GM12864 (cell line): ENCODE results near the gene PRKCQ.

Source experiments
- DNase-seq: peaks from one replicate; pipeline ENCODE4 v3.0.0-alpha.2; 2011; ENCODE audit warnings: low read depth
- H3K4me3 ChIP-seq: 2 replicates; pipeline ENCODE4 v1.5.1; 2011; ENCODE audit warnings: mild to moderate bottlenecking, low read depth, low read length, control low read depth
- CTCF ChIP-seq: IDR thresholded peaks from 2 replicates; pipeline ENCODE4 v1.5.1; 2011; ENCODE audit warnings: low read depth, mild to moderate bottlenecking, moderate library complexity, low read length, control low read depth, inconsistent platforms; ENCODE audit errors: missing control alignments

The PRKCQ gene

GRCh38 chr10:6511347-6511746 lies 68.7 kb downstream of the PRKCQ start:
- no peak for TF ChIP-seq CTCF

GRCh38 chr10:6507311-6507710 lies 72.8 kb downstream of the PRKCQ start:
- no peak for DNase-seq
- no peak overlapping the region for H3K4me3 ChIP-seq
- no peak for TF ChIP-seq CTCF

More at GRCh38 chr10:6511347-6511746, 68.7 kb downstream of the PRKCQ start:
- no peak for DNase-seq
- no peak overlapping the region for H3K4me3 ChIP-seq

- TF ChIP-seq CTCF = no peak
- no peak for DNase-seq
- no peak overlapping the region for H3K4me3 ChIP-seq
Measured at GRCh38 chr10:6505300-6505699, 74.8 kb downstream of the PRKCQ start.

GRCh38 chr10:6504296-6504695 lies 75.8 kb downstream of the PRKCQ start:
- TF ChIP-seq CTCF = no peak
- no peak overlapping the region for H3K4me3 ChIP-seq
- no peak for DNase-seq

- no peak for TF ChIP-seq CTCF
- no peak overlapping the region for H3K4me3 ChIP-seq
- DNase-seq = no peak
Measured at GRCh38 chr10:6503171-6503570, 76.9 kb downstream of the PRKCQ start.

- H3K4me3 ChIP-seq = no peak overlapping the region
- DNase-seq = no peak
- no peak for TF ChIP-seq CTCF
Measured at GRCh38 chr10:6501931-6502330, 78.1 kb downstream of the PRKCQ start.

DNA sequence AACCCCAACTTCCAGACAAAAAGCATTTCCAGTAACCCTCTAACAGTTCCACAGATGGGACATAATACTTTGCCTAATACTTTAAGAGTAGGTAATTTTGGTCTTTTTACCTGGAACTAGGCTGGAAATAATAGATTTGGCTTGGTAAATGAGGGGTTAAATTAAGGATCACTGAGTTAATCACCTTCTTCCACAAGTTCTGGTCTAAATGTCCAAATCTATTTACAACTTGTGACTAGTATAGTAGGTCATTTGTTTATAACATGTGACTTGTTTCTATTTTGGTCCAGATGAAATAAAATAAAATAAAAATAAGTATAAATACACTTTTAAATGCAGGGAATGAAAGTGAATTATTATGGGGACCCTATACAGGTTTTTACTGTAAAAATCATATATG lies 80.1 kb downstream of the PRKCQ start:
- no peak for DNase-seq
- TF ChIP-seq CTCF = no peak

More for the DNA sequence above, 80.1 kb downstream of the PRKCQ start:
- no peak overlapping the region for H3K4me3 ChIP-seq
